ENCODE results near the gene GNG8.

Gene GNG8

GRCh38 chr19:46656541-46656940 is 20.5 kb upstream of the GNG8 start:
- no peak for TF ChIP-seq CTCF (conservative IDR thresholded peaks at IDR 0.05; ENCODE audit: control insufficient read depth, insufficient read depth, low read depth, low read length)
- no peak overlapping the region for H3K4me3 ChIP-seq (ENCODE audit: control insufficient read depth, low read depth, low read length)
- no peak for DNase-seq (ENCODE audit: low read depth)

GRCh38 chr19:46654621-46655152 is 18.7 kb upstream of the GNG8 start:
- no peak for TF ChIP-seq CTCF (conservative IDR thresholded peaks at IDR 0.05; ENCODE audit: control insufficient read depth, insufficient read depth, low read depth, low read length)

GRCh38 chr19:46650445-46650844 is 14.4 kb upstream of the GNG8 start:
- no peak for DNase-seq (ENCODE audit: low read depth)
- no peak for TF ChIP-seq CTCF (conservative IDR thresholded peaks at IDR 0.05; ENCODE audit: control insufficient read depth, insufficient read depth, low read depth, low read length)
- no peak overlapping the region for H3K4me3 ChIP-seq (ENCODE audit: control insufficient read depth, low read depth, low read length)

More at GRCh38 chr19:46654621-46655152, 18.7 kb upstream of the GNG8 start:
- no peak for DNase-seq (ENCODE audit: low read depth)
- H3K4me3 ChIP-seq (ENCODE audit: control insufficient read depth, low read depth, low read length), result no peak overlapping the region

GRCh38 chr19:46648961-46649960 is 13.3 kb upstream of the GNG8 start:
- H3K4me3 ChIP-seq (ENCODE audit: control insufficient read depth, low read depth, low read length), result no peak overlapping the region
- DNase-seq (ENCODE audit: low read depth), result no peak
- TF ChIP-seq CTCF (conservative IDR thresholded peaks at IDR 0.05; ENCODE audit: control insufficient read depth, insufficient read depth, low read depth, low read length), result no peak

GRCh38 chr19:46648060-46648960 is 12.3 kb upstream of the GNG8 start:
- no peak for TF ChIP-seq CTCF (conservative IDR thresholded peaks at IDR 0.05; ENCODE audit: control insufficient read depth, insufficient read depth, low read depth, low read length)
- no peak for DNase-seq (ENCODE audit: low read depth)
- no peak overlapping the region for H3K4me3 ChIP-seq (ENCODE audit: control insufficient read depth, low read depth, low read length)

- TF ChIP-seq CTCF (conservative IDR thresholded peaks at IDR 0.05; ENCODE audit: control insufficient read depth, insufficient read depth, low read depth, low read length), result no peak
- H3K4me3 ChIP-seq (ENCODE audit: control insufficient read depth, low read depth, low read length), result no peak overlapping the region
- no peak for DNase-seq (ENCODE audit: low read depth)
Observed at GRCh38 chr19:46646402-46646801, 10.4 kb upstream of the GNG8 start.

Measured in fibroblast of mammary gland (primary cell).